ENCODE results near the gene MRPL50. TPM values are rescaled to one million over a fixed set of nuclear protein-coding genes. Genes with fewer than 3 reads are reported as not detected.
"Not testable (repeated sequence)": the region's sequence is repeated elsewhere in the genome, so short reads cannot be mapped to it uniquely, and the experiment has no call there.

MRPL50 gene
- total RNA-seq, 1 donor, result 6.7 TPM

- no peak for DNase-seq (ENCODE audit: low read depth in 2 of 3, low spot score in 2 of 3)
Observed at GRCh38 chr9:101418518-101419430, 20.4 kb upstream of the MRPL50 start.

DNA sequence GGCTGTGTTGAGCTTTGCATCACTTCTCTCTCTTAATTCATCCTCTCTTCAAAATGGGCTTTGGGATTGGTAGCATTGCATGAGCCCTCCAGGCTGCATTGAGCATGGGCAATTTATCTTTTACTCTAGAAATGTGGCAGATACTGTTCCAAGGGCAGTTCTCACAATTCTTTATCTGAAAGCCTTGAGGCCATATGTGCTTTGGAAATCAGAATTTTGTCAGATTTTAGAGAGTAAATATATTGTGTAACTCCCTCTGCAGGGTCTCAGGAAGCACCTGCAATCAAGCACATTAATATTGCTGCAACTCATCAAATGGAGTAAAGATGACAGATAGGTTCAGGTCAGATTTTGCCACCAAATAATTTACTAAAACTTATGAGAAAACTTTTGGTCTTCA is 19.6 kb upstream of the MRPL50 start:
- peak in 1 of 3 donors; percentile 35 for DNase-seq (ENCODE audit: low read depth in 2 of 3, low spot score in 2 of 3)

DNA sequence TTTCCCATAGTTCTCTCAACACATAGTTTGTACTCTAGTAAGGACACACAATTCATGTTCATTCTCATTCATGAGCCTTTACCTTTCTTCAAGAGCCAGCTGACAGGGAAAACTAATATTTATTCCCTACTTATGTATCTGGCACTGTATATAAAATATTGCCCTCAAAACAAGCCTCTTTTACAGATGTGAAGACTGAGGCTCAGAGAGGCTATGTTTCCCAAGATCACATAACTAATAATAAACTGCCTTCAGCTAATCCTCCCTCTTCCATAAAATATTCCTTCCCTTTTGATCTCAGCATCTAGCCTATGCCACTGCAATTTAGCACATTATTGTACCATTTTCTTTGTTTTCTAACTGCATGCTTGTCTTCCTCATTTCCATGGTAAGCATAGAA is 19.0 kb upstream of the MRPL50 start:
- no peak for DNase-seq (ENCODE audit: low read depth in 2 of 3, low spot score in 2 of 3)

DNA sequence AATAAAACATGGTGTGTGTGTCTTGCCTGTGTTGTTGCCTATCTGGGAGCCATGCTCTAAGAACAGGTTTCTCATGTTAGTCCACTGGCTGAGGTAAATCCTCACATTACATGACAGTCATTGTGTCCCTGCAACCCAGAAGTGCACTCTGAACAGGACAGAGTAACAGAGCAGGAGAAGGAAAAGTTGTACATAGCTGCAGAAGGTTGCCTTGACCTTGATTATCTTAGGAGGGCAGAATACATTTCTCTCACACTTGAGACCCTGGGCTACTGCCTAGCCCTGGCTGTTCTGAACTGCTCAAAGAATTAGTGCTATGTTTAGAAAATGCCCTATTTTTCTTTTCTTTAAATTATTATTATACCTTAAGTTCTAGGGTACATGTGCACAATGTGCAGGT is 17.2 kb upstream of the MRPL50 start:
- no peak for DNase-seq (ENCODE audit: low read depth in 2 of 3, low spot score in 2 of 3)

- DNase-seq (ENCODE audit: low read depth in 2 of 3, low spot score in 2 of 3), result no peak
Observed at GRCh38 chr9:101414839-101415238, 16.4 kb upstream of the MRPL50 start.

DNA sequence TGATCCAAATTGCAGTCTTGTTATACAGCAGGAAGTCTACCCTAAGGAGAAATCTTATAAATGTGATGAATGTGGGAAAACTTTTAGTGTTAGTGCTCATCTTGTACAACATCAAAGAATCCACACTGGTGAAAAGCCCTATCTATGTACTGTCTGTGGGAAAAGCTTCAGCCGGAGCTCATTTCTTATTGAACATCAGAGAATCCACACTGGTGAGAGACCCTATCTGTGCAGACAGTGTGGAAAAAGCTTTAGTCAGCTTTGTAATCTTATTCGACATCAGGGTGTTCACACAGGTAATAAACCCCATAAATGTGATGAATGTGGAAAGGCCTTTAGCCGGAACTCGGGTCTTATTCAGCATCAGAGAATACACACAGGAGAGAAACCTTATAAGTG is 10.7 kb upstream of the MRPL50 start:
- DNase-seq (ENCODE audit: low read depth in 2 of 3, low spot score in 2 of 3), result no peak

DNA sequence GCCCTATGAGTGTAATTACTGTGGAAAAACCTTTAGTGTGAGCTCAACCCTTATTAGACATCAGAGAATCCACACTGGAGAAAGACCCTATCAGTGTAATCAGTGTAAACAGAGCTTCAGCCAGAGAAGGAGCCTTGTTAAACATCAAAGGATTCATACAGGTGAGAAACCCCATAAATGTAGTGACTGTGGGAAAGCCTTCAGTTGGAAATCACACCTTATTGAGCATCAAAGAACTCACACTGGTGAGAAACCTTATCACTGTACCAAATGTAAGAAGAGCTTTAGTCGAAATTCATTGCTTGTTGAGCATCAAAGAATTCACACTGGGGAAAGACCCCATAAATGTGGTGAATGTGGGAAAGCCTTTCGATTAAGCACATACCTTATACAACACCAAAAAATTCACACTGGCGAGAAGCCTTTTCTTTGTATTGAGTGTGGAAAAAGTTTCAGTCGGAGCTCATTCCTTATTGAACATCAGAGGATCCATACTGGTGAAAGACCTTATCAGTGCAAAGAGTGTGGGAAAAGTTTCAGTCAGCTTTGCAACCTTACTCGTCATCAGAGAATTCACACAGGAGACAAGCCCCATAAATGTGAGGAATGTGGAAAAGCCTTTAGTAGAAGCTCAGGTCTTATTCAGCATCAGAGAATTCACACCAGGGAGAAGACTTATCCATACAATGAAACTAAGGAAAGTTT is 10.1 kb upstream of the MRPL50 start:
- peak in 1 of 3 donors; percentile 18 for DNase-seq (ENCODE audit: low read depth in 2 of 3, low spot score in 2 of 3)

- peak in 1 of 3 donors; percentile 21 for DNase-seq (ENCODE audit: low read depth in 2 of 3, low spot score in 2 of 3)
Observed at GRCh38 chr9:101403516-101404285, 5.3 kb upstream of the MRPL50 start.

DNA sequence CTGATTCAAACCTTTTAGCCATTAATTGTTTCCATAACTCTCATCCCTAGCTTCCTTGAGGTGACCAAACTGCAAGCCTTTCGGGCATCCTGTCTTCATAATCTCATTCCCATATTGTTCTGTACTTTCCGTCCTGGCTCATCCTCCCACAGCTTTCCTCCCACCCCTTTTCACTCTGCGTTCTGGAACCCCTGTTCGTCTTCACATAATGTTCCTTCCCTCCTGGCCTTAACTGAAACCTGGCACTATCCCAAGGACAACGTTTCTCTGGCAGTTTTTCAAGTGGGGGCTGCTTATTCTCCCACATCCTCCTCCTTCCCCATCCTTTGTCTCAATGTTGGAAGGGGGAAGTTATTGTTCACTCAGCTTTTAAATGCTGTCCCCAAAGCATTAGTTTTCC is 1.7 kb upstream of the MRPL50 start:
- no peak for DNase-seq (ENCODE audit: low read depth in 2 of 3, low spot score in 2 of 3)

DNA sequence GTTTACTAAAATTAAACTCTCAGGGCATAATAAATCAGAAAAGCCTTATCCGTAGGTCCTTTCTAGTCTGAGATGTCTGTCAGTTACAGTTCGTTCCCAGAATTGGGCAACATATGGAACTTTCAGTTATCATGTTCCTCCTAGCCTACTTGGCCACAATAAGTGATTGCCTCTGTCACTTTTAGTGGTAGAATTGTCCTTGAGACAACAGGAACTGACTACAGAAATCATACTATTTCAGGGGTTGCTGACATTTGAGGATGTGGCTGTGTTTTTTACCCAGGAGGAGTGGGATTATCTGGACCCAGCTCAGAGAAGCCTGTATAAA is 1.2 kb upstream of the MRPL50 start:
- no peak for DNase-seq (ENCODE audit: low read depth in 2 of 3, low spot score in 2 of 3)

- DNase-seq (ENCODE audit: low read depth in 2 of 3, low spot score in 2 of 3), result peak in 2 of 3 donors; percentile 9 to 30
Observed at GRCh38 chr9:101398930-101399642, 668 bp upstream of the MRPL50 start.

DNA sequence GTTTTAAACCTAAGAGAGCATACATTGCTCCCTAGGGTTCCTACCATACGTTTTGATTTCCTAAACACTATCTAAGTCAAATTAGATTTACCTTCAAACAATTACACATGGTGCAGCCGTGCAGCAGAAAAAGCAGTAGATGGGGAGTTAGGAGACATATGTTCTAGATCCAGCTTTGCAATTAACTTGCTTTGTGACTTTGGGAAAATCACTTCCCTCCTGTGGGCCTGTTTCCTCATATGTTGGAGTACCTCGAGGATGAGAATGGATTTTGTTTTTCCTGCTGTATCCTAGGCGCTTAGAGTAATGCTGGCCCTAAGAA is 711 bp downstream of the MRPL50 start:
- peak in 1 of 3 donors; percentile 6 for DNase-seq (ENCODE audit: low read depth in 2 of 3, low spot score in 2 of 3)

DNA sequence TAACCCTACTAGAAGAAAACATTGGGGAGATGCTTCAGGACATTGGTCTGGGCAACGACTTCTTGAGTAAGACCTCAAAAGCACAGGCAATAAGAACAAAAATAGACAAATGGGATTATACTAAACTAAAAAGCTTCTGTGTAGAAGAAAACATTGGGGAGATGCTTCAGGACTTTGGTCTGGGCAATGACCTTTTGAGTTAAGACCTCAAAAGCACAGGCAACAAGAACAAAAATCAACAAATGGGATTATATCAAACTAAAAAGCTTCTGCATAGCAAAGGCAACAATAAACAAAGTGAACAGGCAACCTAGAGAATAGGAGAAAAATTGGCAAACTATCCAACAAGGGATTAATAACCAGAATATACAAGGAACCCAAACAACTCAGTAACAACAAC is 3.7 kb downstream of the MRPL50 start:
- DNase-seq (ENCODE audit: low read depth in 2 of 3, low spot score in 2 of 3), result no peak

- DNase-seq (ENCODE audit: low read depth in 2 of 3, low spot score in 2 of 3), result no peak
Observed at GRCh38 chr9:101393135-101393534, 5.3 kb downstream of the MRPL50 start.

- DNase-seq (ENCODE audit: low read depth in 2 of 3, low spot score in 2 of 3), result no peak
Observed at GRCh38 chr9:101388507-101388993, 9.9 kb downstream of the MRPL50 start.

- peak in 2 of 3 donors; percentile 9 to 38 for DNase-seq (ENCODE audit: low read depth in 2 of 3, low spot score in 2 of 3)
Observed at GRCh38 chr9:101387871-101388506, 10.4 kb downstream of the MRPL50 start.

DNA sequence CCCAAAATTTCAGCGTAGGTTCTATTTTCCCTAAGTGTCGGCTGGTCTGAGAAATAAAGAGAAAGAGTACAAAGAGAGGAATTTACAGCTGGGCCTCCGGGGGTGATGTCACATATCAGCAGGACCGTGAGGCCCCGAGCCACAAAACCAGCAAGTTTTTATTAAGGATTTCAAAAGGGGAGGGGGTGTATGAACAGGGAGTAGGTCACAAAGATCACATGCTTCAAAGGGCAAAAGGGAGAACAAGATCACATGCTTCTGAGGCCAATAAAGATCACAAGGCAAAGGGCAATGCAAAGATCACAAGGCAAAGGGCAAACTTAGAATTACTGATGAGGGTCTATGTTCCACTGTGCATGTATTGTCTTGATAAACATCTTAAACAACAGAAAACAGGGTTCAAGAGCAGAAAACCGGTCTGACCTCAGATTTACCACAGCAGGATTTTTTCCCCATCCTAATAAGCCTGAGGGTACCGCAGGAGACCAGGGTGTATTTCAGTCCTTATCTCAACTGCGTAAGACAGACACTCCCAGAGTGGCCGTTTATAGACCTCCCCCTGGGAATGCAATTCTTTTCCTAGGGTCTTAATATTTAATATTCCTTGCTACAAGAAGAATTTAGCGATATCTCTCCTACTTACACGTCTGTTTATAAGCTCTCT is 13.4 kb downstream of the MRPL50 start, which contains the start of gene BAAT:
Gene BAAT (minus strand): TSS at position 134 of the 664 bp plus-strand sequence. CDS start 13,602 bp downstream, outside the sequence.
- not testable (repeated sequence) for DNase-seq (ENCODE audit: low read depth in 2 of 3, low spot score in 2 of 3)

- DNase-seq (ENCODE audit: low read depth in 2 of 3, low spot score in 2 of 3), result no peak
Observed at GRCh38 chr9:101383361-101383760, 15.1 kb downstream of the MRPL50 start.

- DNase-seq (ENCODE audit: low read depth in 2 of 3, low spot score in 2 of 3), result no peak
Observed at GRCh38 chr9:101381833-101382342, 16.5 kb downstream of the MRPL50 start.
